GM19023 (cell line): ENCODE results near the gene C17orf75.
"Not testable (repeated sequence)": the region's sequence is repeated elsewhere in the genome, so short reads cannot be mapped to it uniquely, and the experiment has no call there.

Experiments used
- ATAC-seq: cut with Tn5 transposase; IDR thresholded peaks from one replicate; pipeline ENCODE4 v1.9.1; 2021; ENCODE audit warnings: mild to moderate bottlenecking, moderate library complexity; ENCODE audit not compliant: unreplicated experiment

Gene C17orf75

GRCh38 chr17:32345951-32346600 is 4.1 kb upstream of the C17orf75 start:
- no peak for ATAC-seq

- no peak for ATAC-seq
Measured at GRCh38 chr17:32342603-32343325, 791 bp upstream of the C17orf75 start.

GRCh38 chr17:32341141-32341856 is 674 bp downstream of the C17orf75 start:
- no peak for ATAC-seq

GRCh38 chr17:32335687-32336086 is 6.3 kb downstream of the C17orf75 start:
- ATAC-seq, result no peak

- no peak for ATAC-seq
Measured at GRCh38 chr17:32335046-32335445, 6.9 kb downstream of the C17orf75 start.

- no peak for ATAC-seq
Measured at GRCh38 chr17:32333187-32333586, 8.8 kb downstream of the C17orf75 start.

- no peak for ATAC-seq
Measured at GRCh38 chr17:32331243-32332040, 10.5 kb downstream of the C17orf75 start.

GRCh38 chr17:32330147-32330546 is 11.8 kb downstream of the C17orf75 start:
- ATAC-seq, result no peak

GRCh38 chr17:32327911-32328310 is 14.1 kb downstream of the C17orf75 start:
- no peak for ATAC-seq

- ATAC-seq, result no peak
Measured at GRCh38 chr17:32323811-32324491, 18.0 kb downstream of the C17orf75 start.

GRCh38 chr17:32323046-32323445 is 18.9 kb downstream of the C17orf75 start:
- ATAC-seq, result no peak

GRCh38 chr17:32320847-32321246 is 21.1 kb downstream of the C17orf75 start:
- ATAC-seq, result no peak

GRCh38 chr17:32320080-32320479 is 21.9 kb downstream of the C17orf75 start:
- ATAC-seq, result not testable (repeated sequence)

- ATAC-seq, result peak; percentile 67
Measured at GRCh38 chr17:32319548-32319905, 22.4 kb downstream of the C17orf75 start.

GRCh38 chr17:32318071-32318470 is 23.9 kb downstream of the C17orf75 start:
- ATAC-seq, result no peak

- ATAC-seq, result no peak
Measured at GRCh38 chr17:32317353-32317752, 24.6 kb downstream of the C17orf75 start.

GRCh38 chr17:32316653-32317052 is 25.3 kb downstream of the C17orf75 start:
- not testable (repeated sequence) for ATAC-seq

- ATAC-seq, result no peak
Measured at GRCh38 chr17:32315171-32315570, 26.8 kb downstream of the C17orf75 start.

- no peak for ATAC-seq
Measured at GRCh38 chr17:32314636-32315035, 27.3 kb downstream of the C17orf75 start.

- no peak for ATAC-seq
Measured at GRCh38 chr17:32311028-32311536, 30.9 kb downstream of the C17orf75 start.
